Measurements from ENCODE around the gene ALKAL2.

ALKAL2 gene

GRCh38 chr2:309148-309953, 21.5 kb upstream of the ALKAL2 start:
- H3K27ac ChIP-seq (replicated peaks; ENCODE audit: low read length) = no peak overlapping the region

GRCh38 chr2:305366-305765, 17.5 kb upstream of the ALKAL2 start:
- no peak overlapping the region for H3K4me3 ChIP-seq (ENCODE audit: low read length in 2 of 2)

More at GRCh38 chr2:309148-309953, 21.5 kb upstream of the ALKAL2 start:
- H3K9ac ChIP-seq (ENCODE audit: low read depth, low read length, poor library complexity) = no peak overlapping the region
- no peak overlapping the region for H2AK5ac ChIP-seq (ENCODE audit: low read depth, low read length)
- no peak overlapping the region for H2BK120ac ChIP-seq (ENCODE audit: low read depth, low read length)
- DNase-seq (ENCODE audit: low spot score) = no peak
- peak overlapping the region; percentile 29 for H3K18ac ChIP-seq (ENCODE audit: low read length)
- H3K23ac ChIP-seq (ENCODE audit: low read depth, low read length, poor library complexity) = no peak overlapping the region
- peak overlapping the region; percentile 53 for H2BK15ac ChIP-seq (ENCODE audit: low read length)
- no peaks in the 10 kb centered on the region for H3K79me1 ChIP-seq (ENCODE audit: low read depth, low read length)
- no peak overlapping the region for H2BK5ac ChIP-seq (ENCODE audit: low read length)
- no peaks in the 10 kb centered on the region for H3K36me3 ChIP-seq (replicated peaks in 1 of 2; ENCODE audit: control insufficient read depth in 2 of 2, insufficient read depth in 2 of 2, low read length in 2 of 2)
- no peak overlapping the region for H4K8ac ChIP-seq (ENCODE audit: low read depth, low read length)
- H3K4me1 ChIP-seq (ENCODE audit: control insufficient read depth in 2 of 2, insufficient read depth in 1 of 2, low read depth in 1 of 2, low read length in 2 of 2) = peaks cover 22 to 37% of the 10 kb centered on the region in 2 donors
- H3K4me2 ChIP-seq (ENCODE audit: insufficient read depth, low read length, poor library complexity, severe bottlenecking) = no peak overlapping the region
- H3K4ac ChIP-seq (ENCODE audit: low read length) = no peak overlapping the region
- no peak overlapping the region for H3K14ac ChIP-seq (ENCODE audit: low read length)
- peak overlapping the region; percentile 90 for H4K91ac ChIP-seq (ENCODE audit: low read depth, low read length, poor library complexity)
- no peaks in the 10 kb centered on the region for H3K27me3 ChIP-seq (ENCODE audit: control insufficient read depth in 3 of 3, insufficient read depth in 3 of 3, low read depth in 1 of 3, low read length in 3 of 3)
- WGBS, 2 donors (ENCODE audit: extremely low coverage in 2 of 2, insufficient read length in 2 of 2, insufficient replicate concordance in 1 of 2) = no CpG with 5 or more reads among the region's 13 CpGs
- no peak overlapping the region for H3K4me3 ChIP-seq (ENCODE audit: low read length in 2 of 2)
- H2AFZ ChIP-seq (ENCODE audit: low read length) = peak overlapping the region; percentile 72
- H3K9me3 ChIP-seq (replicated peaks in 1 of 2; ENCODE audit: control insufficient read depth in 2 of 2, insufficient read depth in 1 of 2, low read depth in 1 of 2, low read length in 2 of 2) = no peaks in the 10 kb centered on the region
- H2BK12ac ChIP-seq (ENCODE audit: low read length) = no peak overlapping the region

GRCh38 chr2:296354-296753, 8.5 kb upstream of the ALKAL2 start:
- Histone ChIP-seq H3K9ac (ENCODE audit: low read depth, low read length, poor library complexity) (no peak overlapping the region), H4K8ac (ENCODE audit: low read depth, low read length) (no peak overlapping the region), H2BK5ac (ENCODE audit: low read length) (no peak overlapping the region), H2AFZ (ENCODE audit: low read length) (no peak overlapping the region), H3K4ac (ENCODE audit: low read length) (no peak overlapping the region), H3K23ac (ENCODE audit: low read depth, low read length, poor library complexity) (no peak overlapping the region), H3K4me3 (ENCODE audit: low read length in 2 of 2) (no peak overlapping the region), H3K4me2 (ENCODE audit: insufficient read depth, low read length, poor library complexity, severe bottlenecking) (no peak overlapping the region), H3K9me3 (replicated peaks in 1 of 2; ENCODE audit: control insufficient read depth in 2 of 2, insufficient read depth in 1 of 2, low read depth in 1 of 2, low read length in 2 of 2) (peaks cover 2 to 9% of the 10 kb centered on the region in 2 donors), H3K36me3 (replicated peaks in 1 of 2; ENCODE audit: control insufficient read depth in 2 of 2, insufficient read depth in 2 of 2, low read length in 2 of 2) (no peaks in the 10 kb centered on the region), H3K14ac (ENCODE audit: low read length) (no peak overlapping the region), H2BK12ac (ENCODE audit: low read length) (no peak overlapping the region), H2AK5ac (ENCODE audit: low read depth, low read length) (no peak overlapping the region), H3K79me1 (ENCODE audit: low read depth, low read length) (no peaks in the 10 kb centered on the region), H3K27me3 (ENCODE audit: control insufficient read depth in 3 of 3, insufficient read depth in 3 of 3, low read depth in 1 of 3, low read length in 3 of 3) (no peaks in the 10 kb centered on the region), H3K4me1 (ENCODE audit: control insufficient read depth in 2 of 2, insufficient read depth in 1 of 2, low read depth in 1 of 2, low read length in 2 of 2) (no peaks in the 10 kb centered on the region), H3K27ac (replicated peaks; ENCODE audit: low read length) (no peak overlapping the region), H4K91ac (ENCODE audit: low read depth, low read length, poor library complexity) (no peak overlapping the region), H2BK120ac (ENCODE audit: low read depth, low read length) (no peak overlapping the region), H2BK15ac (ENCODE audit: low read length) (no peak overlapping the region), H3K18ac (ENCODE audit: low read length) (no peak overlapping the region)
- no CpG with 5 or more reads among the region's 3 CpGs for WGBS, 2 donors (ENCODE audit: extremely low coverage in 2 of 2, insufficient read length in 2 of 2, insufficient replicate concordance in 1 of 2)
- DNase-seq (ENCODE audit: low spot score) = no peak

More at GRCh38 chr2:305366-305765, 17.5 kb upstream of the ALKAL2 start:
- Histone ChIP-seq H3K9me3 (replicated peaks in 1 of 2; ENCODE audit: control insufficient read depth in 2 of 2, insufficient read depth in 1 of 2, low read depth in 1 of 2, low read length in 2 of 2) (peaks cover 2 to 14% of the 10 kb centered on the region in 2 donors), H2BK15ac (ENCODE audit: low read length) (no peak overlapping the region), H3K9ac (ENCODE audit: low read depth, low read length, poor library complexity) (no peak overlapping the region), H3K14ac (ENCODE audit: low read length) (no peak overlapping the region), H4K91ac (ENCODE audit: low read depth, low read length, poor library complexity) (no peak overlapping the region), H2BK12ac (ENCODE audit: low read length) (no peak overlapping the region), H3K27ac (replicated peaks; ENCODE audit: low read length) (no peak overlapping the region), H3K27me3 (ENCODE audit: control insufficient read depth in 3 of 3, insufficient read depth in 3 of 3, low read depth in 1 of 3, low read length in 3 of 3) (no peaks in the 10 kb centered on the region), H3K4me2 (ENCODE audit: insufficient read depth, low read length, poor library complexity, severe bottlenecking) (no peak overlapping the region), H3K36me3 (replicated peaks in 1 of 2; ENCODE audit: control insufficient read depth in 2 of 2, insufficient read depth in 2 of 2, low read length in 2 of 2) (no peaks in the 10 kb centered on the region), H2BK5ac (ENCODE audit: low read length) (no peak overlapping the region), H2AFZ (ENCODE audit: low read length) (no peak overlapping the region), H3K4me1 (ENCODE audit: control insufficient read depth in 2 of 2, insufficient read depth in 1 of 2, low read depth in 1 of 2, low read length in 2 of 2) (peaks cover 14 to 15% of the 10 kb centered on the region in 2 donors), H3K4ac (ENCODE audit: low read length) (no peak overlapping the region), H3K23ac (ENCODE audit: low read depth, low read length, poor library complexity) (no peak overlapping the region), H2AK5ac (ENCODE audit: low read depth, low read length) (no peak overlapping the region), H3K18ac (ENCODE audit: low read length) (no peak overlapping the region), H3K79me1 (ENCODE audit: low read depth, low read length) (no peaks in the 10 kb centered on the region), H4K8ac (ENCODE audit: low read depth, low read length) (no peak overlapping the region), H2BK120ac (ENCODE audit: low read depth, low read length) (no peak overlapping the region)
- WGBS, 2 donors (ENCODE audit: extremely low coverage in 2 of 2, insufficient read length in 2 of 2, insufficient replicate concordance in 1 of 2) = no CpG with 5 or more reads among the region's 9 CpGs
- no peak for DNase-seq (ENCODE audit: low spot score)

DNA sequence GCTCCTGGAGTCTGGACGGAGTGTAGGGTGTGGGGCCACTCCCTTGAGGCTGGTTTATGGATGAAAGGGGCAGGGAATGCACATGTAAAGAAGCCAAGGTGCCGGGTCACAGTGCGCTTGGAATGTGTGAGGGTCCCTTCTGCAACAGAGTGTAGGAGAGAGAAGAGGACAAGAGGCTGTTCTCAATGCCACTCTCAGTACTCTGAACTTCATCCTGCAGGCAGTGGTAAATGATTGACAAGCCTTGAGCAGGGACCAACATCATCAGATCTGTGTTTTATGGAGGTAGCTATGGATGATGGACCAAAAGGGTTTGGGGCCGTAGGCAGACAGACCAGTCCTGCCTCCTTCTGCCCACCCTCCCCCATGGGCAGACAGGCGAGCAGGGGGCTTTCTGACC, 7.2 kb upstream of the ALKAL2 start:
- no peak overlapping the region for H3K9ac ChIP-seq (ENCODE audit: low read depth, low read length, poor library complexity)
- H3K18ac ChIP-seq (ENCODE audit: low read length) = peak overlapping the region; percentile 48
- H3K36me3 ChIP-seq (replicated peaks in 1 of 2; ENCODE audit: control insufficient read depth in 2 of 2, insufficient read depth in 2 of 2, low read length in 2 of 2) = no peaks in the 10 kb centered on the region
- H3K4ac ChIP-seq (ENCODE audit: low read length) = no peak overlapping the region
- WGBS, 2 donors (ENCODE audit: extremely low coverage in 2 of 2, insufficient read length in 2 of 2, insufficient replicate concordance in 1 of 2) = no CpG with 5 or more reads among the region's 5 CpGs
- no peak overlapping the region for H4K91ac ChIP-seq (ENCODE audit: low read depth, low read length, poor library complexity)
- H4K8ac ChIP-seq (ENCODE audit: low read depth, low read length) = no peak overlapping the region
- no peak for DNase-seq (ENCODE audit: low spot score)
- no peak overlapping the region for H3K14ac ChIP-seq (ENCODE audit: low read length)
- H3K27me3 ChIP-seq (ENCODE audit: control insufficient read depth in 3 of 3, insufficient read depth in 3 of 3, low read depth in 1 of 3, low read length in 3 of 3) = peaks cover 0 to 2% (median 0%) of the 10 kb centered on the region in 3 experiments
- no peak overlapping the region for H3K4me3 ChIP-seq (ENCODE audit: low read length in 2 of 2)
- H2AK5ac ChIP-seq (ENCODE audit: low read depth, low read length) = no peak overlapping the region
- H3K79me1 ChIP-seq (ENCODE audit: low read depth, low read length) = no peaks in the 10 kb centered on the region
- H3K23ac ChIP-seq (ENCODE audit: low read depth, low read length, poor library complexity) = no peak overlapping the region
- no peak overlapping the region for H2BK120ac ChIP-seq (ENCODE audit: low read depth, low read length)
- no peak overlapping the region for H3K4me2 ChIP-seq (ENCODE audit: insufficient read depth, low read length, poor library complexity, severe bottlenecking)
- H2AFZ ChIP-seq (ENCODE audit: low read length) = no peak overlapping the region
- H2BK5ac ChIP-seq (ENCODE audit: low read length) = no peak overlapping the region
- no peaks in the 10 kb centered on the region for H3K4me1 ChIP-seq (ENCODE audit: control insufficient read depth in 2 of 2, insufficient read depth in 1 of 2, low read depth in 1 of 2, low read length in 2 of 2)
- peaks cover 0 to 6% of the 10 kb centered on the region in 2 donors for H3K9me3 ChIP-seq (replicated peaks in 1 of 2; ENCODE audit: control insufficient read depth in 2 of 2, insufficient read depth in 1 of 2, low read depth in 1 of 2, low read length in 2 of 2)
- H3K27ac ChIP-seq (replicated peaks; ENCODE audit: low read length) = no peak overlapping the region
- H2BK12ac ChIP-seq (ENCODE audit: low read length) = peak overlapping the region; percentile 41
- H2BK15ac ChIP-seq (ENCODE audit: low read length) = no peak overlapping the region
